COLO668 (cell line): Measurements from ENCODE around the gene USP34.
"Not testable (repeated sequence)": the region's sequence is repeated elsewhere in the genome, so short reads cannot be mapped to it uniquely, and the experiment has no call there.

Experiments
- DNase-seq: peaks from one replicate; lab custom pipeline; 2025; ENCODE audit not compliant: unreplicated experiment; lab: John Stamatoyannopoulos, UW

USP34 gene

DNA sequence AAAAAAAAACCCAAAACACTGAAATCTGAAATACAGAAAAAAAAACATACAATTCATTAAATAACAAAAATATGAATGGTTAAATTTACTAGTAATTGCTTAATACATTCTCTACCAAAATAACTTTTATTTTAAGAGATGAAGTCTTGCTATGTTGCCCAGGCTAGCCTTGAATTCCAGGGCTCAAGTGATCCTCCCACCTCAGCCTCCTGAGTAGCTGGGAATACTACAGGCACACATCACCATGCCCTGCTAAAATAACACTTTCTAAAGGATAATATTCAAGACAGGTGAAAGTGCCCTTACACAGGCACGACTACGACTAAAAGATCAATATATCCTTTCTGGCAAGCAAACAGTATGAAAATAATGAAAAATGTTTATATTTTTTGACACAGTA is 9.5 kb downstream of the USP34 start:
- DNase-seq = no peak

DNA sequence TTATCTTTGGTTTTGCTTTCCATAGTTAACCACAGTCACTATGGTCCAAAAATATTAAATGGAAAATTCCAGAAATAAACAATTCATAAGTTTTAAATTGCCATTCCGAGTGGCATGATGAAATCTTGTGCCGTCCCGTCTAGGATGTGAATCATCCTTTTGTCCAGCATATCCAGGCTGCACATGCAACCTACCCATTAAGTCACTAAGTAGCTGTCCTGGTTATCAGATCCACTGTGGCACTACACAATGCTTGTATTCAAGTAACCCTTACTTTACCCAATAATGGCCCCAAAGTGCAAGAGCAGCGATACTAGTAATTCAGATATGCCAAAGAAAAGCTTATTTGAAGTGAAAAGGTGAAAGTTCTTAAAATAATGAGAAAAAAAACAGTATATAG is 10.7 kb downstream of the USP34 start:
- no peak for DNase-seq

- DNase-seq = no peak
Observed at GRCh38 chr2:61456746-61457420, 14.0 kb downstream of the USP34 start.

DNA sequence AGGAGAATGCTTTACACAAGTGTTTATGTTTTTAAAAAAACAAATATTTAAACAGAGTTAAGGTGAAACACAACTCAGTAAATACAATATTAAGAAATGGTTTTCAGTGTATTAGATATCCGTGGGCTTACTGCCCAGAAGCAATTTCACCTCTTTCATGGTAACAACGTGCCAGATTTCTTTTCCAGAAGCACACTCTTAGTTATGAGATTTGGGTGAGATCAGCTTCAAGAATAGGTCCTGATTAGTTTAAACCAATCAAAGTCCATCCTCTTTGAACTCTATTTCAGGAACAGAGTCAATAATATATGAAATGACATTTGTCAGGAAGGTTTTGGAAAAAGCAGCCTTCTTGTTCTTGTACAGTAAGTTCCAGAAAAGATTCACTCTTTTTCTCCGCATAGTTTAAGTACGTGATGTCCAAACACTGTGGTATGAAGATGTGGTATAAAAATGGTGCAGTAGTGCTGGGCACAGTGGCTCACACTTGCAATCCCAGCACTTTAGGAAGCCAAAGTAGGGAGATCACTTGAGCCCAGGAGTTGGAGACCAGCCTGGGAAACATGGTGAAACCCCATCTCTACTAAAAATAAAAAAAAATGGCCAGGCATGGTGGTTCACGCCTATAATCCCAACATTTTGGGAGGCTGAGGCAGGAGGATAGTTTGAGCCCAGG is 14.7 kb downstream of the USP34 start:
- DNase-seq = no peak

DNA sequence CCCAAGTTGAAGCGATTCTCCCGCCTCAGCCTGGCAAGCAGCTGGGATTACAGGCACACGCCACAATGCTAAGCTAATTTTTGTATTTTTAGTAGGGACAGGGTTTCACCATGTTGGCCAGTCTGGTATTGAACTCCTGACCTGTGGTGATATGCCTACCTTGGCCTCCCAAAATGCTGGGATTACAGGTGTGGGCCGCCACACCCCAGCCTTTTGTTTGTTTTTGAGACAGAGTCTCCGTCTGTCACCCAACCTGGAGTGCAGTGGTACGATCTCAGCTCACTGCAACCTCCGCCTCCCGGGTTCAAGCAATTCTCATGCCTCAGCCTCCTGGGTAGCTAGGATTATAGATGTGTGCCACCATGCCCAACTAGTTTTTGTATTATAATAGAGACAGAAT is 15.9 kb downstream of the USP34 start:
- DNase-seq = not testable (repeated sequence)

- DNase-seq = no peak
Observed at GRCh38 chr2:61454383-61454782, 16.5 kb downstream of the USP34 start.

- DNase-seq = no peak
Observed at GRCh38 chr2:61452392-61452791, 18.5 kb downstream of the USP34 start.

DNA sequence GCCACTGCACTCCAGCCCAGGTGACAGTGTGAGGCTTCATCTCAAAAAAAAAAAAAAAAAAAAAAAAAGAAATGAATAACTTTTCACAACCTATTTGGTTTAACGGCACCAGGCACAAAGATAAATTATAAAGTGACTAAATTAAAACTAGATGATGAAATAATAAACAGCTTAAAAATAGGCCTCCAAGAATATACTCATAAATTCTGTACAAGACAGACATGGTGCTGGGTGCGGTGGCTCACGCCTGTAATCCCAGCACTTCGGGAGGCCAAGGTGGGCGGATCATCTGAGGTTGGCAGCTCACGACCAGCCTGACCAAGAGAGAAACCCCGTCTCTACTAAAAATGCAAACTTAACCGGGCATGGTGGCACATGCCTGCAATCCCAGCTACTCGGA is 19.7 kb downstream of the USP34 start:
- DNase-seq = no peak

- no peak for DNase-seq
Observed at GRCh38 chr2:61450144-61450543, 20.7 kb downstream of the USP34 start.

- no peak for DNase-seq
Observed at GRCh38 chr2:61448229-61448628, 22.7 kb downstream of the USP34 start.

- not testable (repeated sequence) for DNase-seq
Observed at GRCh38 chr2:61446971-61447370, 23.9 kb downstream of the USP34 start.

GRCh38 chr2:61443342-61444041 is 27.4 kb downstream of the USP34 start:
- DNase-seq = peak; percentile 21

GRCh38 chr2:61439241-61440002 is 31.5 kb downstream of the USP34 start:
- peak; percentile 22 for DNase-seq

GRCh38 chr2:61438670-61439069 is 32.2 kb downstream of the USP34 start:
- no peak for DNase-seq

- DNase-seq = no peak
Observed at GRCh38 chr2:61437170-61437569, 33.7 kb downstream of the USP34 start.

- no peak for DNase-seq
Observed at GRCh38 chr2:61436092-61436491, 34.8 kb downstream of the USP34 start.

DNA sequence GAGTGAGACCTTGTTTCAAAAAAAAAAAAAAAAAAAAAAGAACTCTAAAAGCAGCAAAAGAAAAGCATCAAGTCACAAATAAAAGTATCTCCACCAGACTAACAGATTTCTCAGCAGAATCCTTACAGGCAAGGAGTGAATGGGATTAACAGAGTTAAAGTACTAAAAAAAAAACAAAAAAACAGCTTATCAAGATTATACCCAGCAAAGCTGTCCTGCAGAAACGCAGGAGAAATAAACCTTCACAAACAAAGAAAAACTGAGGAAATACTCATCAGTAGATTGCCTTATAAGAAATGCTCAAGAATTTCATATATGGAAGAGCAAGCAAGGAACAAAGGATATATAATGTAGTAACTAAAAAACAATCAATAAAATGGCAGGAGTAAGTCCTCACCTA is 35.6 kb downstream of the USP34 start:
- DNase-seq = no peak

DNA sequence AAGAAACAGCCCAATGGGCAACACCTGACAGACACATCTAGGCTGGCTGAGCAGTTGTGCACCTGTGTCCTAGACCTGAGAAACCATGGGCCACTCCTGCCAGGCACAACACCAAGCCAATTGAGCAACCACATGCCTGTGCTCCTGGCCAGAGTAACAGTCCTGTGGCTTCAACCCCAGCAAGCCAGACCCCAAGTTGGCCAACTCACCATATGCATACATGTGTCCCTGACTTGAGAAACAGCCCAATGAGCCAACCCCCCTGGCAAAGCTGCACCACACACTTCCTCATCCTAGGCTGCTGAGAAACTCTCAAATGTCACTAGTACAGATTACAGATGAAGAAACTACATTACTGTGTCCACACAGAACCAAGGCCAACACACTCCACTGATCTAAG is 36.6 kb downstream of the USP34 start:
- no peak for DNase-seq

GRCh38 chr2:61433606-61434005 is 37.3 kb downstream of the USP34 start:
- DNase-seq = no peak

- DNase-seq = no peak
Observed at GRCh38 chr2:61432990-61433389, 37.9 kb downstream of the USP34 start.

DNA sequence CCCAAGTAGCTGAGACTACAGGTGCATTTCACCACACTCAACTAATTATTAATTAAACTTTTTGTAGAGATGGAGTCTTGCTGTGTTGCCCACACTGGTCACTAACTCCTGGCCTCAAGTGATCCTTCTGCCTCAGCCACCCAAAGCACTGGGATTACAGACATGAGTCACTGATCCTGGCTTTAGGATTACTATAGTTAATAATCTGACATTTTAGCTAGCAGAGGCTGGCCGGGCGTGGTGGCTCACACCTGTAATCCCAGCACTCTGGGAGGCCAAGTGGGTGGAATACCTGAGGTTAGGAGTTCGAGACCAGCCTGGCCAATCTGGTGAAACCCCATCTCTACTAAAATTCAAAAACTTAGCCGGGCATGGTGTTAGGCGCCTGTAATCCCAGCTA is 39.5 kb downstream of the USP34 start:
- DNase-seq = no peak
